K562 (cell line): ENCODE data around the gene BICD1. TPM values are rescaled to one million over a fixed set of nuclear protein-coding genes. Genes with fewer than 3 reads are reported as not detected.

Experiments
- ATAC-seq: fragments of 200-7000 bp; cut with Tn5 transposase; 3 replicates; pipeline ENCODE4 v1.9.1; 2020; ENCODE audit warnings: moderate library complexity
- BruUV-seq: library from RNA; stranded (reverse); fragments of 400-500 nt; replicated peaks from 2 replicates; lab custom pipeline; 2021; lab: Mats Ljungman, UMichigan
- CTCF ChIA-PET: fragments of 300-600 bp; formaldehyde crosslinking; extraction: SDS; loops from one replicate; lab custom pipeline; 2021; ENCODE audit warnings: low intra/inter-chr PET ratio; lab: Yijun Ruan, JAX
- POLR2A ChIA-PET: fragments of 300-600, 350-650 bp; sonication (Branson Sonifier 250); formaldehyde crosslinking; extraction: SDS; loops from one replicate; lab custom pipeline; 2021; ENCODE audit warnings: antibody characterized with exemption, inconsistent platforms; lab: Yijun Ruan, JAX
- DNase-seq, 4 experiments: peaks; one replicate each; pipeline versions ENCODE4 v3.0.0 to v3.0.0-alpha.2; 2011 to 2018; ENCODE audit warnings: low spot score in 3 of 4, mixed read lengths in 3 of 4; ENCODE audit errors: extremely low read depth in 1 of 4
- FAIRE-seq: peaks from 2 replicates; lab custom pipeline; 2011; peaks lifted over from hg19 to GRCh38; lab: Jason Lieb, UNC
- H2AFZ ChIP-seq: 2 replicates; pipeline ENCODE4 v1.6.0; 2011; ENCODE audit warnings: low read depth, low read length, control low read depth, inconsistent platforms
- H3K27ac ChIP-seq: fragments of 200-600 bp; 3 replicates; pipeline ENCODE4 v1.8.0; 2011; ENCODE audit warnings: low read depth, mild to moderate bottlenecking, control low read depth, inconsistent platforms, low read length, moderate library complexity, mixed read lengths; ENCODE audit errors: extremely low read depth
- H3K27me3 ChIP-seq, 2 experiments: fragments of 300-600 bp in 1 of 2; 2 replicates in 1 of 2; 3 replicates in 1 of 2; pipeline versions ENCODE4 v1.6.0 to v1.8.0; 2011; ENCODE audit warnings: inconsistent platforms in 2 of 2, low read length in 2 of 2, mild to moderate bottlenecking in 1 of 2, mixed read lengths in 1 of 2, moderate library complexity in 1 of 2; ENCODE audit not compliant: control insufficient read depth in 2 of 2, insufficient read depth in 2 of 2
- H3K36me3 ChIP-seq: fragments of 300-600 bp; 3 replicates; pipeline ENCODE4 v1.8.0; 2011; ENCODE audit warnings: mild to moderate bottlenecking, low read length, inconsistent platforms; ENCODE audit not compliant: control insufficient read depth, insufficient read depth
- H3K4me1 ChIP-seq, 2 experiments: fragments of 200-600 bp in 1 of 2; replicated peaks in 1 of 2; 2 replicates in 1 of 2; 3 replicates in 1 of 2; pipeline versions ENCODE4 v1.5.1 to v1.8.0; 2011; ENCODE audit warnings: inconsistent platforms in 2 of 2, low read length in 2 of 2, mild to moderate bottlenecking in 1 of 2, mixed read lengths in 1 of 2, moderate library complexity in 1 of 2; ENCODE audit not compliant: control insufficient read depth in 2 of 2, insufficient read depth in 2 of 2
- H3K4me2 ChIP-seq: 2 replicates; pipeline ENCODE4 v1.6.1; 2011; ENCODE audit warnings: low read length, control low read depth, inconsistent platforms, mixed read lengths; ENCODE audit not compliant: insufficient read depth
- H3K4me3 ChIP-seq: fragments of 200-600 bp; sonication (generic), shearing (Covaris generic); 2 replicates; pipeline ENCODE4 v1.5.1; 2016; ENCODE audit warnings: control low read depth, inconsistent platforms
- H3K79me2 ChIP-seq: fragments of 200-600 bp; 3 replicates; pipeline ENCODE4 v1.8.0; 2011; ENCODE audit warnings: low read length, inconsistent platforms; ENCODE audit not compliant: control insufficient read depth, insufficient read depth
- H3K9ac ChIP-seq, 2 experiments: 2 replicates each; pipeline versions ENCODE4 v1.6.0 to v1.6.1; 2011; ENCODE audit warnings: low read depth in 2 of 2, low read length in 2 of 2, control low read depth in 1 of 2, inconsistent platforms in 1 of 2, mild to moderate bottlenecking in 1 of 2, mixed read lengths in 1 of 2; ENCODE audit not compliant: insufficient read depth in 1 of 2
- H3K9me1 ChIP-seq: one replicate; pipeline ENCODE4 v1.6.0; 2011; ENCODE audit warnings: inconsistent platforms, mild to moderate bottlenecking, low read length, moderate library complexity; ENCODE audit not compliant: control insufficient read depth, insufficient read depth
- H3K9me3 ChIP-seq: replicated peaks from 2 replicates; pipeline ENCODE4 v1.5.1; 2011; ENCODE audit warnings: low read depth, low read length, inconsistent platforms; ENCODE audit not compliant: control insufficient read depth, insufficient read depth
- H4K20me1 ChIP-seq: replicated peaks from 2 replicates; pipeline ENCODE4 v1.6.1; 2011; ENCODE audit warnings: low read length, inconsistent platforms, mixed read lengths; ENCODE audit not compliant: control insufficient read depth, insufficient read depth
- ATF1 ChIP-seq, 2 experiments: fragments of 450-650 bp in 1 of 2; IDR thresholded peaks; 2 replicates each; pipeline ENCODE4 v1.6.1; 2016; ENCODE audit warnings: missing compliant biosample characterization in 1 of 2, missing genetic modification characterization in 1 of 2
- BCOR ChIP-seq: fragments of 450-650 bp; IDR thresholded peaks from 2 replicates; pipeline ENCODE4 v1.6.1; 2016
- KAT2B ChIP-seq: IDR thresholded peaks from one replicate; pipeline ENCODE4 v1.6.1; 2012; ENCODE audit warnings: low read depth, mild to moderate bottlenecking, control low read depth, inconsistent platforms, low read length, moderate library complexity
- L3MBTL2 ChIP-seq: fragments of 450-650 bp; IDR thresholded peaks from 2 replicates; pipeline ENCODE4 v1.6.1; 2016; ENCODE audit warnings: mild to moderate bottlenecking, moderate library complexity
- RB1 ChIP-seq: fragments of 450-650 bp; IDR thresholded peaks from 2 replicates; pipeline ENCODE4 v1.6.1; 2017; ENCODE audit warnings: low read depth, mild to moderate bottlenecking
- WGBS: fragments of 100-300 bp; shearing (Covaris generic); methylation state at CpG from one replicate; pipeline ENCODE4 v1.1.6; 2016; ENCODE audit warnings: low coverage, mixed read lengths; ENCODE audit not compliant: insufficient coverage; ENCODE audit errors: missing lambda C conversion rate; 5-methylcytosine and 5-hydroxymethylcytosine counted together
- in situ Hi-C: fragments of 300-500 bp; cut with MboI; formaldehyde crosslinking; loops from 4 replicates; pipeline ENCODE4 v1.15.0; 2018; ENCODE audit warnings: inconsistent platforms, mixed read lengths
- intact Hi-C: fragments of 100-400 bp; cut with micrococcal nuclease; formaldehyde crosslinking; loops from 2 replicates; pipeline ENCODE4 v1.14.2; 2022
- polyA plus RNA-seq, 8 experiments: library from polyadenylated mRNA; depleted of rRNA in 4 of 8; stranded (reverse) in 5 of 8; unstranded in 3 of 8; fragments of >200 nt; fragmentation: Nextera tagmentation in 2 of 8; fragmentation: Illumina TruSeq in 1 of 8; extraction: Ambion mirVana in 2 of 8; extraction: Trizol in 1 of 8; gene quantifications; 2 replicates each; pipeline versions ENCODE4 v1.2.1 to v1.2.3, GENCODE V29; 2011 to 2014; ENCODE audit warnings: inconsistent platforms in 1 of 8, missing spikeins in 1 of 8
- total RNA-seq, 7 experiments: library from RNA; depleted of rRNA in 6 of 7; stranded (reverse); fragments of >200 nt in 6 of 7; fragmentation: Illumina TruSeq in 2 of 7; extraction: Trizol in 2 of 7; gene quantifications; 2 replicates each; pipeline versions ENCODE4 v1.2.1 to v1.2.3, GENCODE V29; 2011 to 2021; ENCODE audit warnings: low replicate concordance in 1 of 7
- TF ChIP-seq, protein P1 (sequence below): IDR thresholded peaks from 3 replicates; pipeline ENCODE4 v1.6.1; 2011; ENCODE audit warnings: borderline replicate concordance, mild to moderate bottlenecking, moderate library complexity; ENCODE audit not compliant: insufficient read length; ENCODE audit errors: extremely low read depth
- TF ChIP-seq, protein P2 (sequence below), 2 experiments: fragments of 450-650 bp in 1 of 2; sonication (generic) in 1 of 2; formaldehyde crosslinking in 1 of 2; IDR thresholded peaks; 2 replicates each; pipeline versions ENCODE4 v1.7.1 to v1.9.0; 2016 to 2022; ENCODE audit warnings: inconsistent platforms in 1 of 2, mild to moderate bottlenecking in 1 of 2, missing genetic modification reagents in 1 of 2

Gene BICD1
- total and polyA plus RNA-seq, 9 of the 15 experiments (the other 6 are each of a cell fraction or from before 2014, with no cell fraction given): 3.5 to 21.1 (median 12.5) TPM

DNA sequence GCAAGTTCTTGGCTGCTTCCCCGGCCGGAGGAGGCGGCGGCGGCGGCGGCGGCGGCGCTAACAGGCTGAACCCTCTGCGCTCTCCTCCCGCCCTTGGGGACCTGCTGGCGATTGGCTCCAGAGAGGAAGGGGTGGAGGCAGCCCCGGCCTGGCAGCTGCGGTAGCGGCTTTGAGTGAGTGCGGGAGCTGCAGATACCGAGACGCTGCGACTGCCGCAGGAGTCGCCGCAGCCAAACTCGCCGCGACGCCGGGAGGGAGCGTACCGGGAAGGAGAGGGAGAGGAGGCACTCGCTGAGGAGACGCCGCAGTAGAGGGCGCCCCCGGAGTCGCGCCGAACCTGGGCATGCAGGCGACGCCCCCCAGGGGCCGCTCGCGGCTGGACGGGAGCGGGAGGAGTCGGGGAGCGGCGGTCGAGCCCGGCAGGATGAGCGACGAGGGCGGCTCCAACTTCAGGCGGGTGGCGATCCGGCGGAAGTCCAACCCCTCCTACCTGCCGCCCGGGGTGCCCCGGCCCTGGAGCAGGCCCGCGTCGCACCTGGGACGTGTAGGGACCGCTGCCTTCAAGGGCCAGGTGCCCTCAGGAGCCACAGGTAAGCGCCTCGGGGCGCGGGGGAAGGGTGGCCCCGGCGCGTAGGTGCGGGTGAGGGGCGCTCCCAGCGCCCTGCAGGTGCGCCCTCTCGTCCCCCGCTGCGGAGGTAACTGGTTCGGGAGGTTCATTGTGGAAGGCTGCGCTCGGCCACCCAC, 292.9 kb downstream of the BICD1 start, which contains the start of gene FGD4:
TSS of gene FGD4 (plus strand) at position 189 of the 744 bp plus-strand sequence.
- H3K79me2 ChIP-seq: no peaks in the 10 kb centered on the region
- H3K27me3 ChIP-seq: peaks cover 2 to 23% of the 10 kb centered on the region in 2 experiments; a peak in 4 of 5 replicates
- H3K4me3 ChIP-seq: peak within 1 kb of the TSS; percentile 57
- no peak for FAIRE-seq
- no peaks in the 10 kb centered on the region for H3K36me3 ChIP-seq
- in situ Hi-C loops: no loop called here
- no peaks in the 10 kb centered on the region for H4K20me1 ChIP-seq
- H2AFZ ChIP-seq: peak within 1 kb of the TSS; percentile 92
- H3K9me1 ChIP-seq: no peaks in the 10 kb centered on the region
- peak; percentile 68 to 83 (median 73) for DNase-seq
- peak within 1 kb of the TSS; percentile 39 to 88; a peak in 3 of 4 replicates for H3K9ac ChIP-seq
- H3K4me2 ChIP-seq: peak within 1 kb of the TSS; percentile 78
- ATAC-seq: peak; percentile 95
- no TSS peak for BruUV-seq
- no peaks in the 10 kb centered on the region for H3K9me3 ChIP-seq
- intact Hi-C loops: loop anchor here (5.0 kb wide), 1 partner anchor 32 kb away; no protein-coding TSS in a partner anchor
- ChIA-PET POLR2A (interaction anchor here (0.6 to 1.5 kb wide), 5 partner anchors 9 to 353 kb away, joined by 3 to 4 read pairs (median 3); no protein-coding TSS in a partner anchor), CTCF (interaction anchor here (0.6 kb wide), 2 partner anchors 8 to 339 kb away, joined by 3 read pairs; no protein-coding TSS in a partner anchor)
- H3K4me1 ChIP-seq: peaks cover 4 to 14% of the 10 kb centered on the region in 2 experiments; a peak in 4 of 5 replicates
- H3K27ac ChIP-seq: no peak within 1 kb of the TSS
- WGBS: 4% methylated on average over 37 of the region's 82 CpGs
- TF ChIP-seq KAT2B (peak; percentile 84), L3MBTL2 (peak; percentile 73), ATF1 (CRISPR knock-in tag; IDR thresholded peaks at IDR 0.05) (no peak), ATF1 (tag; IDR thresholded peaks at IDR 0.05) (0 out of 2 replicates have a peak, but pooled peaks have one; percentile 37), BCOR (peak; percentile 73), RB1 (peak; percentile 62; the same call in 1 of the 2 replicates)
- TF ChIP-seq, protein P1, sequence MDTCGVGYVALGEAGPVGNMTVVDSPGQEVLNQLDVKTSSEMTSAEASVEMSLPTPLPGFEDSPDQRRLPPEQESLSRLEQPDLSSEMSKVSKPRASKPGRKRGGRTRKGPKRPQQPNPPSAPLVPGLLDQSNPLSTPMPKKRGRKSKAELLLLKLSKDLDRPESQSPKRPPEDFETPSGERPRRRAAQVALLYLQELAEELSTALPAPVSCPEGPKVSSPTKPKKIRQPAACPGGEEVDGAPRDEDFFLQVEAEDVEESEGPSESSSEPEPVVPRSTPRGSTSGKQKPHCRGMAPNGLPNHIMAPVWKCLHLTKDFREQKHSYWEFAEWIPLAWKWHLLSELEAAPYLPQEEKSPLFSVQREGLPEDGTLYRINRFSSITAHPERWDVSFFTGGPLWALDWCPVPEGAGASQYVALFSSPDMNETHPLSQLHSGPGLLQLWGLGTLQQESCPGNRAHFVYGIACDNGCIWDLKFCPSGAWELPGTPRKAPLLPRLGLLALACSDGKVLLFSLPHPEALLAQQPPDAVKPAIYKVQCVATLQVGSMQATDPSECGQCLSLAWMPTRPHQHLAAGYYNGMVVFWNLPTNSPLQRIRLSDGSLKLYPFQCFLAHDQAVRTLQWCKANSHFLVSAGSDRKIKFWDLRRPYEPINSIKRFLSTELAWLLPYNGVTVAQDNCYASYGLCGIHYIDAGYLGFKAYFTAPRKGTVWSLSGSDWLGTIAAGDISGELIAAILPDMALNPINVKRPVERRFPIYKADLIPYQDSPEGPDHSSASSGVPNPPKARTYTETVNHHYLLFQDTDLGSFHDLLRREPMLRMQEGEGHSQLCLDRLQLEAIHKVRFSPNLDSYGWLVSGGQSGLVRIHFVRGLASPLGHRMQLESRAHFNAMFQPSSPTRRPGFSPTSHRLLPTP: no peak
- TF ChIP-seq, protein P2, sequence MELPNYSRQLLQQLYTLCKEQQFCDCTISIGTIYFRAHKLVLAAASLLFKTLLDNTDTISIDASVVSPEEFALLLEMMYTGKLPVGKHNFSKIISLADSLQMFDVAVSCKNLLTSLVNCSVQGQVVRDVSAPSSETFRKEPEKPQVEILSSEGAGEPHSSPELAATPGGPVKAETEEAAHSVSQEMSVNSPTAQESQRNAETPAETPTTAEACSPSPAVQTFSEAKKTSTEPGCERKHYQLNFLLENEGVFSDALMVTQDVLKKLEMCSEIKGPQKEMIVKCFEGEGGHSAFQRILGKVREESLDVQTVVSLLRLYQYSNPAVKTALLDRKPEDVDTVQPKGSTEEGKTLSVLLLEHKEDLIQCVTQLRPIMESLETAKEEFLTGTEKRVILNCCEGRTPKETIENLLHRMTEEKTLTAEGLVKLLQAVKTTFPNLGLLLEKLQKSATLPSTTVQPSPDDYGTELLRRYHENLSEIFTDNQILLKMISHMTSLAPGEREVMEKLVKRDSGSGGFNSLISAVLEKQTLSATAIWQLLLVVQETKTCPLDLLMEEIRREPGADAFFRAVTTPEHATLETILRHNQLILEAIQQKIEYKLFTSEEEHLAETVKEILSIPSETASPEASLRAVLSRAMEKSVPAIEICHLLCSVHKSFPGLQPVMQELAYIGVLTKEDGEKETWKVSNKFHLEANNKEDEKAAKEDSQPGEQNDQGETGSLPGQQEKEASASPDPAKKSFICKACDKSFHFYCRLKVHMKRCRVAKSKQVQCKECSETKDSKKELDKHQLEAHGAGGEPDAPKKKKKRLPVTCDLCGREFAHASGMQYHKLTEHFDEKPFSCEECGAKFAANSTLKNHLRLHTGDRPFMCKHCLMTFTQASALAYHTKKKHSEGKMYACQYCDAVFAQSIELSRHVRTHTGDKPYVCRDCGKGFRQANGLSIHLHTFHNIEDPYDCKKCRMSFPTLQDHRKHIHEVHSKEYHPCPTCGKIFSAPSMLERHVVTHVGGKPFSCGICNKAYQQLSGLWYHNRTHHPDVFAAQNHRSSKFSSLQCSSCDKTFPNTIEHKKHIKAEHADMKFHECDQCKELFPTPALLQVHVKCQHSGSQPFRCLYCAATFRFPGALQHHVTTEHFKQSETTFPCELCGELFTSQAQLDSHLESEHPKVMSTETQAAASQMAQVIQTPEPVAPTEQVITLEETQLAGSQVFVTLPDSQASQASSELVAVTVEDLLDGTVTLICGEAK (IDR thresholded peaks at IDR 0.05): peak; percentile 30
- TF ChIP-seq, protein P2 (CRISPR knock-in tag; IDR thresholded peaks at IDR 0.05): no peak
